Left colon (tissue), 2 donors: Measurements from ENCODE around the gene YPEL4. TPM values are rescaled to one million over a fixed set of nuclear protein-coding genes. Genes with fewer than 3 reads are reported as not detected.

Experiments
- ATAC-seq: fragments of 200-7000 bp; cut with Tn5 transposase; one replicate; pipeline ENCODE4 v1.9.1; 2020; ENCODE audit warnings: mild to moderate bottlenecking, moderate library complexity
- DNase-seq, 2 donors: peaks; one replicate each; pipeline ENCODE4 v3.0.0-alpha.2; 2020
- intact Hi-C, 2 donors: fragments of 100-400 bp; cut with DNase I in 1 of 2; cut with micrococcal nuclease in 1 of 2; formaldehyde crosslinking; loops; one replicate each; pipeline versions ENCODE4 v1.11.2 to v1.14.0; 2022; cut with DNase I, micrococcal nuclease
- microRNA-seq, 2 donors: library from miRNA; unstranded; fragments of <30 nt; microRNA quantifications; one replicate each; pipeline versions ENCODE4 v1.1.0 to v1.2.0, GENCODE V29; 2020
- total RNA-seq, 2 donors: library from RNA; stranded (reverse); fragmentation: NEBNext Ultra II Directional; extraction: Animal tissue kit (Norgen Biotek cat#: 25700); gene quantifications; one replicate each; pipeline ENCODE4 v1.2.1, GENCODE V29; 2021
- donor health status: DM: no; HTN: no; CAD: no.
- donor health status: DM: yes; HTN: yes; CAD: no.

YPEL4 gene
- total RNA-seq, 2 donors from 2014 or later, result 0.58 to 1.2 TPM

DNA sequence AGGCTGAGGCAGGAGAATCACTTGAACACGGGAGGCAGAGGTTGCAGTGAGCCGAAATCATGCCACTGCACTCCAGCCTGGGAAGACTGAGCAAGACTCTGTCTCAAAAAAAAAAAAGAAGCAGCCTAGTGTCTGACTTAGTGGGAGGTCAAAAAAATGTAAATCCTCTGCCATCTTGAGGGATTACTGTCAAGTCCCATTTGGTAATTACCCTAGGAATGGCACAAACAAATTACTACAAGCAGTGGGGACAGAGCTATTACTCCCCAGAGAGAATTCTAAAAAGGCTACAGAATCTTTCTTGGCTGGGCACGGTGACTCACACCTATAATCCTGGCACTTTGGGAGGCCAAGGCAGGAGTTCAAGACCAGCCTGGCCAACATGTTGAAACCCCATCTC is 48.4 kb downstream of the YPEL4 start:
- ATAC-seq (no peak), DNase-seq (no peak)
- intact Hi-C loops, result no loop called here

DNA sequence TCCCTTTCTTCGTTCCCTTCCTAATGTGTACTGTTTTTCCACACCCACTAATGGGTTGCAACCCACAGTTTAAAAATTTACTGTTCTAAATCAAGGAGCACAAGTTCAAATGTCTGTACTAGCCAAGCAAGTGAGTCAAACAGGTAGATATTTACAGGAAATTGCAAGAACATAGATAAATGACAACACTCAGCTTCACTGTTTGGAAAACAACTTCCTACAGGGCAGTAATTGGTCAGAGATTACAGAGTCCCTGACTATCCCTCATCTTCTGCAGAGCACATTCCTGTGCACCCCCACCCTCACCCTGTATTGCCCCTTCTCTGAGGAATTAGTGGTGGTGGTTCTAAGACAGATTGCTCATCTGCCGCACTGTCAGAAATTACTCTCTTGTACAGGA is 50.3 kb downstream of the YPEL4 start:
- intact Hi-C loops, result no loop called here
- ATAC-seq (no peak), DNase-seq (no peak)

DNA sequence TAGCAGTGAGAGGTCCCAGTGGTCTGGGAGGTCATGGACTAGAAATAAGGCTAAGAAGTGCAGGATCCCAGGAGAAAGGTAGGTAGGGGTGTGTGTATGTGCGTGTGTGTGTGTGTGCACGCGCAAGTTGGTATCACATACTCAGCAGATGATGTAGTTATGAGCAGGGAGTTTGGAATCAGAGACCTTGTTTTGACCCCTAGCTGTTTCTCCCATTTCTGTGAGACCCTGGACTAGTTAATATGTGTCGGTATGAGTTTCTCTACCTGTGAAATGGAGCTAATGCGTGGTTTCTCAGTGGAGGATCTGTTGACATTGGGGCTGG is 50.9 kb downstream of the YPEL4 start:
- ATAC-seq, result no peak
- DNase-seq, result peak in 1 of 2 donors; percentile 4
- intact Hi-C loops, result no loop called here

- ATAC-seq, result peak; percentile 55
- peak; percentile 36 to 58 for DNase-seq
- intact Hi-C loops, result no loop called here
Observed at GRCh38 chr11:57597916-57598830, 51.5 kb downstream of the YPEL4 start.

DNA sequence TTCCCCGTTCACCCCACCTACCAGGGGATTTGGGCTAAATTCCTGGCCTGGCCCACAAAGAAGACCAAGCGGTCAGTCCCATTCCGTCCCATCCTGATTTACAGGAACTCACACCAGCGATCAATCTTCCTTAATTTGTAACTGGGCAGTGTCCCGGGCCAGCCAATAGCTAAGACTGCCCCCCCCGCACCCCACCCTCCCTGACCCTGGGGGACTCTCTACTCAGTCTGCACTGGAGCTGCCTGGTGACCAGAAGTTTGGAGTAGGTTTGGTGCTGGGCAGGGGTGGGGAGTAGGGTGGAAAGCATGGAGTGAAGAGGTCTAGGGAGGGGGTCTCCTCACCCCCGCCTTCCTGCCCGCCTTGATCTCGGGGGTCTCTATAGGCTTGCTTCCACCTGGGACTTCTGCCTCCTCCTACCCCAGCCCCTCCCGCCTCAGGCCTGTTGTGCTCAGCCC is 52.2 kb downstream of the YPEL4 start, which contains the start of gene SERPING1:
Gene SERPING1 (plus strand): TSS at position 225 of the 455 bp plus-strand sequence. CDS start 586 bp downstream, outside the sequence.
- intact Hi-C loops, result no loop called here
- peak; percentile 20 for ATAC-seq
- DNase-seq, result peak; percentile 29 to 36

DNA sequence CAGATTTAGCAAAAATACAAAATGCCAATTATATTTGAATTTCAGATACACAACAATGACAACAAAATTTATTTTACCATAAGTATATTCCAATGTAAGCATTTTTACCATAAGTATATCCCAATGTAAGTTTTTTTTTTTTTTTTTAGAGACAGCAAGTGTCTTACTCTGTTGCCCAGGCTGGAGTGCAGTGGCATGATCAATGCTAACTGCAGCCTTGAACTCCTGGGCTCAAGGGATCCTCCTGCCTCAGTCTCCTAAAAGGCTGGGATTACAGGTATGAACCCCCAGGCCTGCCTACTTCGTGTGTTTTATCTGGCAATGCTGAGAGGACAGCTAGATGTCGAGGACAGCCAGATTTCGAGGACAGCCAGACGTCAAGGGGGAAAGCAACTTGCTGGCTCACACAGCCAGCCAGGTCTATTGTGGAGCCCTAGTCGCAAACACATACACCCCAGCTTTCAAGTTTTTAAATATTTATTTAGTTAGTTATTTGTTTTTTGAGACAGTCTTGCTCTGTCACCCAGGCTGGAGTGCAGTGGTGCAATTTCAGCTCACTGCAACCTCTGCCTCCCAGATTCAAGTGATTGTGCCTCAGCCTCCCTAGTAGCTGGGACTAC is 53.3 kb downstream of the YPEL4 start:
- ATAC-seq (no peak), DNase-seq (no peak)
- intact Hi-C loops, result no loop called here

Small RNA genes within 50 kb of the gene (microRNA-seq; reads per million reads assigned to microRNA genes)
- 4,408 to 8,712 reads per million in 2 donors for gene MIR130A

Other genes starting within 250 kb of the YPEL4 start
- gene SLC43A3, start 222.8 kb downstream of the YPEL4 start, total RNA-seq, result 1 to 10 TPM; 6.9 to 9.6 TPM
- gene RTN4RL2, start 189.4 kb downstream of the YPEL4 start, total RNA-seq, result under 1 TPM; 0.67 to 0.98 TPM
- 1 to 10 TPM; 7.1 to 9.6 TPM for gene SLC43A1, start 134.2 kb downstream of the YPEL4 start, total RNA-seq
- gene TIMM10, start 119.2 kb downstream of the YPEL4 start, total RNA-seq, result 10 to 100 TPM; 28.6 to 47.4 TPM
- not detected for gene SMTNL1, start 112.3 kb downstream of the YPEL4 start, total RNA-seq
- gene UBE2L6, start 82.2 kb downstream of the YPEL4 start, total RNA-seq, result 10 to 100 TPM; 27.6 to 47.2 TPM
- 10 to 100 TPM; 34.6 to 78.6 TPM for gene SERPING1, start 52.2 kb downstream of the YPEL4 start, total RNA-seq
- gene CLP1, start 7.8 kb upstream of the YPEL4 start, total RNA-seq, result 10 to 100 TPM; 11.4 to 11.8 TPM
- gene ZDHHC5, start 18.2 kb upstream of the YPEL4 start, total RNA-seq, result 10 to 100 TPM; 74.4 to 90.6 TPM
- 10 to 100 TPM; 10.4 to 12.1 TPM for gene MED19, start 62.3 kb upstream of the YPEL4 start, total RNA-seq
- 100 to 1,000 TPM in 1 of 2 donors, 10 to 100 TPM in 1; 93.4 to 132 TPM for gene TMX2, start 62.7 kb upstream of the YPEL4 start, total RNA-seq
- 10 to 100 TPM; 64.0 to 77.4 TPM for gene SELENOH, start 91.6 kb upstream of the YPEL4 start, total RNA-seq
- not detected for gene BTBD18, start 101.9 kb upstream of the YPEL4 start, total RNA-seq
- gene CTNND1, start 111.9 kb upstream of the YPEL4 start, total RNA-seq, result 100 to 1,000 TPM; 458 to 553 TPM